SK-N-SH (cell line): ENCODE measurements around the gene CD33. TPM values are rescaled to one million over a fixed set of nuclear protein-coding genes. Genes with fewer than 3 reads are reported as not detected.

Experiments
- CTCF ChIA-PET: fragments of 300-600, 350-600 bp; formaldehyde crosslinking; extraction: SDS; loops from one replicate; lab custom pipeline; 2021; lab: Yijun Ruan, JAX
- POLR2A ChIA-PET: fragments of 350-600 bp; sonication (Branson Sonifier 250); formaldehyde crosslinking; extraction: SDS; loops from one replicate; lab custom pipeline; 2020; ENCODE audit warnings: antibody characterized with exemption, inconsistent platforms; lab: Yijun Ruan, JAX
- DNase-seq: peaks from one replicate; pipeline ENCODE4 v3.0.0; 2012
- H2AFZ ChIP-seq: fragments of 200-600 bp; sonication (generic); 2 replicates; pipeline ENCODE4 v1.8.1; 2016; ENCODE audit warnings: antibody characterized with exemption, mild to moderate bottlenecking, low read depth
- H3F3A ChIP-seq: fragments of 200-600 bp; sonication (generic); replicated peaks from 2 replicates; pipeline ENCODE3; 2016; ENCODE audit warnings: antibody characterized with exemption, mild to moderate bottlenecking; ENCODE audit not compliant: insufficient read depth
- H3K27ac ChIP-seq, 2 experiments: fragments of 200-500 bp in 1 of 2; fragments of 200-600 bp in 1 of 2; sonication (Bioruptor generic) in 1 of 2; sonication (generic), shearing (Covaris generic) in 1 of 2; 2 replicates each; pipeline versions ENCODE4 v1.5.1 to v1.6.1; 2014 to 2016; ENCODE audit warnings: low read depth in 2 of 2, inconsistent platforms in 1 of 2, low read length in 1 of 2, mild to moderate bottlenecking in 1 of 2, mixed read lengths in 1 of 2
- H3K27me3 ChIP-seq: fragments of 200-600 bp; sonication (generic), shearing (Covaris generic); 2 replicates; pipeline ENCODE4 v1.6.1; 2016; ENCODE audit warnings: mixed run types; ENCODE audit not compliant: insufficient read depth
- H3K36me3 ChIP-seq, 2 experiments: fragments of 200-500 bp in 1 of 2; fragments of 200-600 bp in 1 of 2; sonication (Bioruptor generic) in 1 of 2; sonication (generic) in 1 of 2; replicated peaks in 1 of 2; 2 replicates each; pipeline versions ENCODE3 to v1.5.1; 2014 to 2016; ENCODE audit warnings: low read length in 1 of 2, mild to moderate bottlenecking in 1 of 2; ENCODE audit not compliant: insufficient read depth in 2 of 2, control insufficient read depth in 1 of 2
- H3K4me1 ChIP-seq, 2 experiments: fragments of 200-500 bp in 1 of 2; fragments of 200-600 bp in 1 of 2; sonication (Bioruptor generic) in 1 of 2; sonication (generic), shearing (Covaris generic) in 1 of 2; 2 replicates each; pipeline versions ENCODE4 v1.5.1 to v1.6.1; 2014 to 2016; ENCODE audit warnings: low read depth in 1 of 2, low read length in 1 of 2, mixed run types in 1 of 2; ENCODE audit not compliant: insufficient read depth in 2 of 2, control insufficient read depth in 1 of 2
- H3K4me2 ChIP-seq: fragments of 200-600 bp; sonication (generic), shearing (Covaris generic); 2 replicates; pipeline ENCODE4 v1.6.1; 2017; ENCODE audit warnings: mixed run types
- H3K4me3 ChIP-seq, 2 experiments: fragments of 200-500 bp in 1 of 2; fragments of 200-600 bp in 1 of 2; sonication (Bioruptor generic) in 1 of 2; sonication (generic), shearing (Covaris generic) in 1 of 2; 2 replicates each; pipeline versions ENCODE4 v1.5.1 to v1.8.1; 2014 to 2016; ENCODE audit warnings: low read depth in 2 of 2, inconsistent platforms in 1 of 2, low read length in 1 of 2, mild to moderate bottlenecking in 1 of 2, mixed read lengths in 1 of 2, moderate library complexity in 1 of 2
- H3K79me2 ChIP-seq: fragments of 200-600 bp; sonication (generic); 2 replicates; pipeline ENCODE4 v1.8.1; 2017; ENCODE audit warnings: mild to moderate bottlenecking; ENCODE audit not compliant: insufficient read depth
- H3K9ac ChIP-seq: fragments of 200-600 bp; sonication (generic); 2 replicates; pipeline ENCODE4 v1.6.1; 2017; ENCODE audit warnings: mixed run types
- H3K9me2 ChIP-seq: fragments of 200-600 bp; sonication (generic); 2 replicates; pipeline ENCODE4 v1.6.1; 2017; ENCODE audit warnings: mixed run types
- H3K9me3 ChIP-seq: fragments of 200-600 bp; sonication (generic); 2 replicates; pipeline ENCODE4 v1.6.1; 2017; ENCODE audit warnings: mixed run types, mild to moderate bottlenecking, moderate library complexity
- H4K20me1 ChIP-seq: fragments of 200-600 bp; sonication (generic); 2 replicates; pipeline ENCODE4 v1.6.1; 2017; ENCODE audit warnings: mild to moderate bottlenecking, mixed run types; ENCODE audit not compliant: insufficient read depth
- ELF1 ChIP-seq: IDR thresholded peaks from 2 replicates; pipeline ENCODE4 v1.4.0; 2012
- EP300 ChIP-seq, 2 experiments: IDR thresholded peaks; 2 replicates each; pipeline versions ENCODE4 v1.4.0 to v1.6.1; 2012; ENCODE audit warnings: borderline replicate concordance in 1 of 2, low read depth in 1 of 2, low read length in 1 of 2
- EZH2phosphoT487 ChIP-seq: fragments of 200-600 bp; sonication (generic); IDR thresholded peaks from 2 replicates; pipeline ENCODE4 v1.6.1; 2017; ENCODE audit warnings: low read depth, mixed run types, mild to moderate bottlenecking, antibody characterized with exemption, moderate library complexity, borderline replicate concordance
- FOXM1 ChIP-seq: IDR thresholded peaks from 2 replicates; pipeline ENCODE4 v1.4.0; 2012; ENCODE audit warnings: low read depth, mild to moderate bottlenecking
- GABPA ChIP-seq: IDR thresholded peaks from 2 replicates; pipeline ENCODE4 v1.4.0; 2012; ENCODE audit warnings: low read depth, mild to moderate bottlenecking
- GATA2 ChIP-seq: sonication (generic); formaldehyde crosslinking; IDR thresholded peaks from 2 replicates; pipeline ENCODE4 v1.5.0; 2020; ENCODE audit warnings: mild to moderate bottlenecking, missing genetic modification reagents
- NFIC ChIP-seq: IDR thresholded peaks from 2 replicates; pipeline ENCODE4 v1.4.0; 2012; ENCODE audit warnings: borderline replicate concordance
- NRF1 ChIP-seq: IDR thresholded peaks from 2 replicates; pipeline ENCODE4 v1.6.1; 2012; ENCODE audit warnings: low read depth, mild to moderate bottlenecking, low read length
- POLR2AphosphoS5 ChIP-seq: IDR thresholded peaks from 2 replicates; pipeline ENCODE4 v1.6.1; 2012; ENCODE audit warnings: low read depth, low read length
- RAD21 ChIP-seq: IDR thresholded peaks from 2 replicates; pipeline ENCODE4 v1.6.1; 2012; ENCODE audit warnings: mild to moderate bottlenecking, low read length
- RCOR1 ChIP-seq: fragments of 150-350 bp; IDR thresholded peaks from 2 replicates; pipeline ENCODE4 v1.6.1; 2017; ENCODE audit warnings: antibody characterized with exemption, low read length
- SIN3A ChIP-seq: IDR thresholded peaks from 2 replicates; pipeline ENCODE4 v1.6.1; 2012; ENCODE audit warnings: low read depth, mild to moderate bottlenecking, low read length, moderate library complexity, borderline replicate concordance
- TAF1 ChIP-seq: IDR thresholded peaks from 2 replicates; pipeline ENCODE4 v1.6.1; 2012; ENCODE audit warnings: low read depth, mild to moderate bottlenecking, low read length, moderate library complexity, borderline replicate concordance
- TCF12 ChIP-seq: IDR thresholded peaks from 2 replicates; pipeline ENCODE4 v1.4.0; 2012
- WGBS: methylation state at CpG from one replicate; pipeline ENCODE4 v1.1.6; 2017; ENCODE audit warnings: low lambda C conversion rate; 5-methylcytosine and 5-hydroxymethylcytosine counted together
- polyA plus RNA-seq, 3 experiments: library from polyadenylated mRNA; depleted of rRNA; stranded (reverse); fragments of >200 nt; gene quantifications; 2 replicates each; pipeline ENCODE4 v1.2.3, GENCODE V29; 2012
- TF ChIP-seq, protein P1 (sequence below): IDR thresholded peaks from 2 replicates; pipeline ENCODE4 v1.6.1; 2012; ENCODE audit warnings: mild to moderate bottlenecking, low read depth, low read length, moderate library complexity
- TF ChIP-seq, protein P2 (sequence below): fragments of 150-350 bp; IDR thresholded peaks from 2 replicates; pipeline ENCODE4 v1.6.1; 2017; ENCODE audit warnings: antibody characterized with exemption, low read length, low read depth, borderline replicate concordance
- TF ChIP-seq, protein P3 (sequence below): IDR thresholded peaks from 2 replicates; pipeline ENCODE4 v1.4.0; 2012; ENCODE audit warnings: low read depth, borderline replicate concordance
- TF ChIP-seq, protein P4 (sequence below): fragments of 200-600 bp; sonication (generic); IDR thresholded peaks from 2 replicates; pipeline ENCODE4 v1.6.1; 2017; ENCODE audit warnings: antibody characterized with exemption, mild to moderate bottlenecking, moderate library complexity
- TF ChIP-seq, protein P5 (sequence below): IDR thresholded peaks from 2 replicates; pipeline ENCODE4; 2012
- TF ChIP-seq, protein P6 (sequence below): fragments of 150-350 bp; IDR thresholded peaks from 2 replicates; pipeline ENCODE4 v1.6.1; 2016; ENCODE audit warnings: mild to moderate bottlenecking, low read depth, low read length

The CD33 gene
- polyA plus RNA-seq, 1 of the 3 experiments (the other 2 are of a cell fraction) = 0.36 TPM

DNA sequence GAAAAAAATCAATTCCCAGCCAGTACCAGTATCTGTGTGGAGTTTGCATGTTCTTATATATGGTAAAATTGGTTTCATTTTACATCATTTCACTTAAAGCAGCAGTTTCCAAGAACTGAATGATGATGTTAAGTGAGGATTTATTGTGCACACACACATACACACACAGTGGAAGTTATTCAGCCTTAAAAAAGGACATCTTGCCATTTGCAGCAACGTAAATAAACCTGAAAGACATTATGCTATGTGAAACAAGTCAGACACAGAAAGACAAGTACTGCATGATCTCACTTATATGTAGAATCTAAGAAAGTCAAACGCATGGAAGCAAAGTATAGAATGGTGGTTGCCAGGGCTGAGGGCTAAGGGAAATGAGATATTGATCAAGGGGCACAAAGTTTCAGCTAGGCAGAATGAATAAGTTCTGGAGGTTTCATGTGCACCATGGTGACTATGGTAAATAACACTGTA, 31.3 kb downstream of the CD33 start:
- ChIA-PET POLR2A (no interaction called here), CTCF (no interaction called here)
- Histone ChIP-seq H3K9ac (no peak overlapping the region), H2AFZ (no peak overlapping the region), H3K27me3 (peaks cover 15% of the 10 kb centered on the region), H3K9me3 (no peaks in the 10 kb centered on the region), H3K4me1 (no peaks in the 10 kb centered on the region), H3K4me3 (no peak overlapping the region), H4K20me1 (no peaks in the 10 kb centered on the region), H3F3A (no peaks in the 10 kb centered on the region), H3K27ac (no peak overlapping the region), H3K4me2 (no peak overlapping the region), H3K36me3 (no peaks in the 10 kb centered on the region), H3K9me2 (no peaks in the 10 kb centered on the region), H3K79me2 (no peaks in the 10 kb centered on the region)
- no peak for DNase-seq
- 0% methylated on average over 2 of the region's 2 CpGs for WGBS
- TF ChIP-seq ELF1 = no peak
- TF ChIP-seq, protein P1, sequence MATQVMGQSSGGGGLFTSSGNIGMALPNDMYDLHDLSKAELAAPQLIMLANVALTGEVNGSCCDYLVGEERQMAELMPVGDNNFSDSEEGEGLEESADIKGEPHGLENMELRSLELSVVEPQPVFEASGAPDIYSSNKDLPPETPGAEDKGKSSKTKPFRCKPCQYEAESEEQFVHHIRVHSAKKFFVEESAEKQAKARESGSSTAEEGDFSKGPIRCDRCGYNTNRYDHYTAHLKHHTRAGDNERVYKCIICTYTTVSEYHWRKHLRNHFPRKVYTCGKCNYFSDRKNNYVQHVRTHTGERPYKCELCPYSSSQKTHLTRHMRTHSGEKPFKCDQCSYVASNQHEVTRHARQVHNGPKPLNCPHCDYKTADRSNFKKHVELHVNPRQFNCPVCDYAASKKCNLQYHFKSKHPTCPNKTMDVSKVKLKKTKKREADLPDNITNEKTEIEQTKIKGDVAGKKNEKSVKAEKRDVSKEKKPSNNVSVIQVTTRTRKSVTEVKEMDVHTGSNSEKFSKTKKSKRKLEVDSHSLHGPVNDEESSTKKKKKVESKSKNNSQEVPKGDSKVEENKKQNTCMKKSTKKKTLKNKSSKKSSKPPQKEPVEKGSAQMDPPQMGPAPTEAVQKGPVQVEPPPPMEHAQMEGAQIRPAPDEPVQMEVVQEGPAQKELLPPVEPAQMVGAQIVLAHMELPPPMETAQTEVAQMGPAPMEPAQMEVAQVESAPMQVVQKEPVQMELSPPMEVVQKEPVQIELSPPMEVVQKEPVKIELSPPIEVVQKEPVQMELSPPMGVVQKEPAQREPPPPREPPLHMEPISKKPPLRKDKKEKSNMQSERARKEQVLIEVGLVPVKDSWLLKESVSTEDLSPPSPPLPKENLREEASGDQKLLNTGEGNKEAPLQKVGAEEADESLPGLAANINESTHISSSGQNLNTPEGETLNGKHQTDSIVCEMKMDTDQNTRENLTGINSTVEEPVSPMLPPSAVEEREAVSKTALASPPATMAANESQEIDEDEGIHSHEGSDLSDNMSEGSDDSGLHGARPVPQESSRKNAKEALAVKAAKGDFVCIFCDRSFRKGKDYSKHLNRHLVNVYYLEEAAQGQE = no peak
- no peak for TF ChIP-seq EP300 (IDR thresholded peaks at IDR 0.05; ENCODE audit: borderline replicate concordance in 1 of 2, low read depth in 1 of 2, low read length in 1 of 2)
- TF ChIP-seq FOXM1 = no peak
- TF ChIP-seq, protein P2, sequence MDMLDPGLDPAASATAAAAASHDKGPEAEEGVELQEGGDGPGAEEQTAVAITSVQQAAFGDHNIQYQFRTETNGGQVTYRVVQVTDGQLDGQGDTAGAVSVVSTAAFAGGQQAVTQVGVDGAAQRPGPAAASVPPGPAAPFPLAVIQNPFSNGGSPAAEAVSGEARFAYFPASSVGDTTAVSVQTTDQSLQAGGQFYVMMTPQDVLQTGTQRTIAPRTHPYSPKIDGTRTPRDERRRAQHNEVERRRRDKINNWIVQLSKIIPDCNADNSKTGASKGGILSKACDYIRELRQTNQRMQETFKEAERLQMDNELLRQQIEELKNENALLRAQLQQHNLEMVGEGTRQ = no peak
- TF ChIP-seq EZH2phosphoT487 = no peak
- TF ChIP-seq RAD21 = no peak
- no peak for TF ChIP-seq TAF1
- no peak for TF ChIP-seq SIN3A
- TF ChIP-seq, protein P3, sequence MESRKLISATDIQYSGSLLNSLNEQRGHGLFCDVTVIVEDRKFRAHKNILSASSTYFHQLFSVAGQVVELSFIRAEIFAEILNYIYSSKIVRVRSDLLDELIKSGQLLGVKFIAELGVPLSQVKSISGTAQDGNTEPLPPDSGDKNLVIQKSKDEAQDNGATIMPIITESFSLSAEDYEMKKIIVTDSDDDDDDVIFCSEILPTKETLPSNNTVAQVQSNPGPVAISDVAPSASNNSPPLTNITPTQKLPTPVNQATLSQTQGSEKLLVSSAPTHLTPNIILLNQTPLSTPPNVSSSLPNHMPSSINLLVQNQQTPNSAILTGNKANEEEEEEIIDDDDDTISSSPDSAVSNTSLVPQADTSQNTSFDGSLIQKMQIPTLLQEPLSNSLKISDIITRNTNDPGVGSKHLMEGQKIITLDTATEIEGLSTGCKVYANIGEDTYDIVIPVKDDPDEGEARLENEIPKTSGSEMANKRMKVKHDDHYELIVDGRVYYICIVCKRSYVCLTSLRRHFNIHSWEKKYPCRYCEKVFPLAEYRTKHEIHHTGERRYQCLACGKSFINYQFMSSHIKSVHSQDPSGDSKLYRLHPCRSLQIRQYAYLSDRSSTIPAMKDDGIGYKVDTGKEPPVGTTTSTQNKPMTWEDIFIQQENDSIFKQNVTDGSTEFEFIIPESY = no peak
- TF ChIP-seq, protein P4, sequence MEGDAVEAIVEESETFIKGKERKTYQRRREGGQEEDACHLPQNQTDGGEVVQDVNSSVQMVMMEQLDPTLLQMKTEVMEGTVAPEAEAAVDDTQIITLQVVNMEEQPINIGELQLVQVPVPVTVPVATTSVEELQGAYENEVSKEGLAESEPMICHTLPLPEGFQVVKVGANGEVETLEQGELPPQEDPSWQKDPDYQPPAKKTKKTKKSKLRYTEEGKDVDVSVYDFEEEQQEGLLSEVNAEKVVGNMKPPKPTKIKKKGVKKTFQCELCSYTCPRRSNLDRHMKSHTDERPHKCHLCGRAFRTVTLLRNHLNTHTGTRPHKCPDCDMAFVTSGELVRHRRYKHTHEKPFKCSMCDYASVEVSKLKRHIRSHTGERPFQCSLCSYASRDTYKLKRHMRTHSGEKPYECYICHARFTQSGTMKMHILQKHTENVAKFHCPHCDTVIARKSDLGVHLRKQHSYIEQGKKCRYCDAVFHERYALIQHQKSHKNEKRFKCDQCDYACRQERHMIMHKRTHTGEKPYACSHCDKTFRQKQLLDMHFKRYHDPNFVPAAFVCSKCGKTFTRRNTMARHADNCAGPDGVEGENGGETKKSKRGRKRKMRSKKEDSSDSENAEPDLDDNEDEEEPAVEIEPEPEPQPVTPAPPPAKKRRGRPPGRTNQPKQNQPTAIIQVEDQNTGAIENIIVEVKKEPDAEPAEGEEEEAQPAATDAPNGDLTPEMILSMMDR = no peak
- TF ChIP-seq POLR2AphosphoS5 = no peak
- no peak for TF ChIP-seq TCF12
- TF ChIP-seq, protein P5, sequence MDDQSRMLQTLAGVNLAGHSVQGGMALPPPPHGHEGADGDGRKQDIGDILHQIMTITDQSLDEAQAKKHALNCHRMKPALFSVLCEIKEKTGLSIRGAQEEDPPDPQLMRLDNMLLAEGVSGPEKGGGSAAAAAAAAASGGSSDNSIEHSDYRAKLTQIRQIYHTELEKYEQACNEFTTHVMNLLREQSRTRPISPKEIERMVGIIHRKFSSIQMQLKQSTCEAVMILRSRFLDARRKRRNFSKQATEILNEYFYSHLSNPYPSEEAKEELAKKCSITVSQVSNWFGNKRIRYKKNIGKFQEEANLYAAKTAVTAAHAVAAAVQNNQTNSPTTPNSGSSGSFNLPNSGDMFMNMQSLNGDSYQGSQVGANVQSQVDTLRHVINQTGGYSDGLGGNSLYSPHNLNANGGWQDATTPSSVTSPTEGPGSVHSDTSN = no peak
- TF ChIP-seq, protein P6, sequence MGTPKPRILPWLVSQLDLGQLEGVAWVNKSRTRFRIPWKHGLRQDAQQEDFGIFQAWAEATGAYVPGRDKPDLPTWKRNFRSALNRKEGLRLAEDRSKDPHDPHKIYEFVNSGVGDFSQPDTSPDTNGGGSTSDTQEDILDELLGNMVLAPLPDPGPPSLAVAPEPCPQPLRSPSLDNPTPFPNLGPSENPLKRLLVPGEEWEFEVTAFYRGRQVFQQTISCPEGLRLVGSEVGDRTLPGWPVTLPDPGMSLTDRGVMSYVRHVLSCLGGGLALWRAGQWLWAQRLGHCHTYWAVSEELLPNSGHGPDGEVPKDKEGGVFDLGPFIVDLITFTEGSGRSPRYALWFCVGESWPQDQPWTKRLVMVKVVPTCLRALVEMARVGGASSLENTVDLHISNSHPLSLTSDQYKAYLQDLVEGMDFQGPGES = no peak
- no peak for TF ChIP-seq NRF1
- TF ChIP-seq GABPA = no peak
- TF ChIP-seq NFIC = no peak
- no peak for TF ChIP-seq GATA2 (CRISPR knock-in tag)
- TF ChIP-seq RCOR1 = no peak
